ENCODE results near the gene ZXDC.

ZXDC gene

DNA sequence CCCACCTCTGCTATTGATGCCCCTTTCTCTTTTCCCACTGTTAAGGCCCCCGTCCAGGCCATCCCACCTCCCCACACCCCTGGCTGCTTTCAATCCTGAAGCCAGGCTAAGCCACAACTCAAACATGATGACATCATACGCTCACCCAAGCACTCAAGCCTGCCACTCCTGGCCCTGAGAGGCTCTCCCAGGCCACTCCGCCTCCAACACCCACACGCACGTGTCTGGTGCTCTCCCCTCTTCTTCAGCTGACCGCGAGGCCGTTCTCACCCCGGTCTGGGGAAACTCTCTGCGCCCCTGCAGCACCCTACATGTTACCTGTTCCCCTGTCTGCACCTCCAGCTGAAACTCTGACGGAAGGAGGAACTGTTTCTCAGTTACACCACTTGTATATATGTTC is 6.2 kb downstream of the ZXDC start:
- no peak for DNase-seq

DNA sequence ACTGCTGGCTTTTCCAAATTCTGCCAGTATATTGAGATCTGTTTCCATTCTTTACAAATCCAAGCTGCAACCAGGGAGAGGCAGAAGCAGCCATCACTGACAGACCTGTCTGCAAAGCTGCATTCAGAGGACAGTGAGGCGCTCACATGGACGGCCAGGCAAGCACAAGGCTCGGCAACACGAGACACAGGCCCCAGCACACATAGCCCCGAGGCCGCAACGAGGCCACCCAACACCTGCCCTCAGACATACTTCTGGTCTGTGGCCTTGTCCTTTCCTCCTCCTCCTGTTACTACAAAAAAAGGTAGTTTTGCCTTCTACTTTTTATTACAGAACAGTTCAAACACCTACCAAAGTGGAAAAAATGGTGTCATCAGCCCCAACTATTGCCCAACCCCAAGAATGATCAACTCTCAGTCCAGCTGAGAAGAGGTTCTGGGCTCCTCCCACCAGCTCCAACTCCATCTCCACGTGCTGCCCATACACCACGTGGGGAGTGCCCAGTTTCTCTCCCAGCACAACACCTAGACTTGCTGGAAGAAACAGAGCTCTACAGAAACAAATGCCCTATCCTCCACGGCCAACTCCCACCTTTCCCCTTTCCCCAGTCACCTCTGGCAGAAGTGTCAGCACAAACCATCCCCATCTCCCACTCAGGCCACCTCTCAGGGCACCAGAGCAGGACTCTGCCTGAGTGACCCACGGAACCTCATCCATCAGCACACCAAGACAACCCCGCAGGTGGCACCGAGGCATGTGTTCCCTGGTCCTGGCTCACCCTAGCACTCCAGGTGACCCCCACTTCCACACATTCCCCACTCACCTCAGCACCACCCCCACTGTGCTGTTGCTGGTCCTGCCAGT is 7.4 kb downstream of the ZXDC start:
- no peak for DNase-seq

DNA sequence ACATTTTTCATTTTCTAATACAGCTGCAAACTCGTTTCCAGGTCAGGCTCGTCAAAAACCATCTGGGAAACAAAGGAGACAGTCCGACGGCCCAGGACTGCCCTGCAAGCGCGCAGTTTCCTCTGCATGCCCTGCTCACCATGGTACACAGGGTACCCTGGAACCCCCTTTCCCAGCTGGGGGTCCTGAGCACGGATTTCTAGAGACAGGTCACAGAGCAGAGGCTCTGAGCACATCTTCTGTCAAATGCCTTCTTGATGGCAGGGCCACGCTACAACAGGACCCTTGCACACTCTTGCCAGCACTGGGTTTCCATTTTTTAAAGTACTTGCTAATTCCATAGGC is 8.1 kb downstream of the ZXDC start:
- DNase-seq: no peak

DNA sequence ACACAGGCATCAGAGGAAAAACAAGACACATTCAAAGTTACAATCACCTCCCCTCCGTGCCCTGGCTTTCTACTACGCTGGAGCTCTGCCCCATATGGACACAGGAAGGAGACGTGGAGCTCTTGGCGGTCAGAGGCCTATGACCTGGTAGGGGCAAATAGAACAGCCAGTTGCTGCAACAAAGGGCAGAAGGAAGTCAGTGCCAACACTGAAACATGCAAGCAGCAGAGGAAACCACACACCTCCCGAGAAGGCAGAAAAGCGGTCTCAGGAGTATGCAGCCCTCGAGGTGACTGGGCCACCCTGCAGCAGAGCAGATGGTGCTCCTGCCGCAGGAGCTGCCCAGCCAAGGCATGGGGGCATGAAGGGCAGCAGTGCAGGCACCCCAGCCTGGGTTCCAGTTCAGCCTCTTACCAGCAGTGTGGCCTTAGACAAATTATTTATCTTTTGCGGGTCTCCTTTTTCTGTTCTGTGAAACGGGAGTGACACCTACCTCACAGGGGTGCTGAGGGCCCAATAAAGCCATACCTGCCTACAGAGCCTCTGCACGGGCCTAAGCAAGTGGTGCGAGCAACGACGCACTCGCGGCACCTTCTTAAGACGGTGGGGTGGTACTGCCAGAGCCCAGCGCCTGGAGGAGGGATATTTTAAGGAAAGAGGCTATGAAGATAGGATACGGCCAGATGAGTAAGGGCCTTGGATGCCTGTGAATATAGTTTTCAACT is 8.6 kb downstream of the ZXDC start:
- DNase-seq: no peak

DNA sequence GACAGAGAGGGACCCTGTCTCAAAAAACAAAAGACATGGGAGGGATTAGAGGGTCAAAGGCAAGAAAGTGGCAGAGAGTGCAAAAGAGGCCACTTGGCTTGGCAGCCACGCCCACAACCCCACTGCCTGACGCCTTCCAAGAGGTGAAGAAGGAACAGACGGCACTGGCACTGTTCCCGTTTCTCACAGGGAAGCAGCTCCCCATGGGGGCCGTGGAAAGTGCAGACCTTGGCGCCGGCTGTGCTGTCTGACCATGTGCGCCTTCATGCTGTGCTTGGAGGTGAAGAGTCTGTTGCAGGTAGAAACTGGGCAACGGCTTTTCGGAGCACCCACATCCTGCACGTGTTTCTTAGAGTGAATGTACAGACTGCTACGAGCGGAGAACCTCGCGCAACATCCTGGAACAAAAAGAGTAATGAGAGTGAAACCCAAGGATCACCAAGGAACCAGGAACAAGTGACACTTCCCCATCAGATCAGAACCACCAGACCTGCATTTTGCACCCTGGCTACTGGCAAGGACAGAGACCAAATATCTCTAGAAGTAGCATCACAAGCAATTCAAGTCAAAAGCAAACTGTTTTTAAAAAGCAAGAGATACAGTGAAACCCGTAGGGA is 9.7 kb downstream of the ZXDC start:
- DNase-seq: peak in 1 of 3 experiments; percentile 9

DNA sequence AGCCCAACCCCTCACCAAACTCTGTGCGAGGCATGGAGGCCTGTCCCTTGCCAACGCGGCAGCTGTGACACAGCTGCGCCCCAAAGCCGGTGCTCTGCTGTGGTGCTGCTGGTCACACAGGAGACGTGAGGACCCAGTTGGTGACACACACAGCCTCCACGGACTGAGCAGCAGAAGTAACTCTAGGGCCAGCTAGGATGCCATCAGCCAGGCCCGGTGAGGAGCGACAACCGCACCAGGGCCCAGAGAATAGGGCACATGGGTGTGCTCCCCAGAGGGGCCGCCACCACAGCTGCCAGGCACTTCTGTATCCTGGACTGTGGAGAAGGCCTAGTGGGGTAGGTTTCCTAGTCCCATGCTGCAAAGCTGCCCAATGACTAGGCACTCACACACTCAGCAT is 10.7 kb downstream of the ZXDC start:
- no peak for DNase-seq

DNA sequence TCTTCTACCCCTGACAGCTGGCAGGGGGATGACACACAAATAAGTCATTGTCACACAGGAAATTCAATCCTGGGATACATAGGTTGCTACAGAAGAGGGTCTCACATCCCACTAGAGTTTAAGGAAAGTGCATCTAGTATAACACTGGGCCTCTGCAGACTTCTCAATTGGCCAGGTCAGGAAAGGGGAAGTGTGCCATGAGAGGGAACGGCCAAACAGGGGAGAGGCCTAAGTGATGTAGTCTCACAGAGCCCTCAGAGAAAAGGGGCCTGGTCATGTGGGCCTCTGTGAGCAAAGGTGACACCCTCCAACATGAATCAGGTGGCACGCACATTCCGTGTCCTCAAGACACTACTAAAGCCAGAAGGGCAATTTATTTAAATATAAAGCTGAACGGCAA is 11.2 kb downstream of the ZXDC start:
- no peak for DNase-seq

DNA sequence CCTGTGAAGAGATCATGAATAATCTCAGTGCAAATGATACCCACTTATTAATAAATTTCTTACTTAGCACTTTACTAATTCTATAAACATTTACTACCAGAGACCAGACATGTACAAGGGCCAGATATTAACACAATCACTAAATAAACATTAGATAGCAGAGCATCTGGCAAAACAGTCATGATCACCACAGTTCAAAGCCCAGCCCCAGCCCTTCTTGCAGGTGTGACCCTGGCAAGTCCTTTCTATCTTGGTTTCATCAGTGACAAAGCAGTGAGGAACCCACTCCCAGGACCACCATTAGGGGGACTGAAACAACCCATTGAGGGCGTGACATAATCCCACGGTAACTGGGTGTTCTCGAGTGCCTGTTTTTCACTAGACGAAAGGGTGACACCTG is 11.6 kb downstream of the ZXDC start:
- no peak for DNase-seq

DNA sequence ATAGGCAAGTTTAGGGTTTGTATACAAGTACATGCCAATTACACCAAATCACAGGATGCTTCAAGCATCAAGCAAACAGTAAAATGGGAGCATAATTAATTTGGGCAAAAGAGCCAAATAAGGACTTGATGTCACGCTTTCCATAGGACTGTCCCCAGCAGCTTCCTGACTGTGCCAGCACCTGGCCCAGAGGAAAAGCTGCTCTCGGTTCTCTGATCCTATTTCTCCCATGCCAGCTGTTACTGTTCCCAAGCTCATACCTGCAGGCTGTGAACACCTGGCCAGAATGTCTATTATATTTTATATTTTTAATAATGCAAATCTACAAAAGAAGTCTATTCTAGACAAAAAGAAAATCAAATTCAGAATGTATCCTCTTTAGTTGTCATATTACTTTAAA is 12.2 kb downstream of the ZXDC start:
- no peak for DNase-seq

DNA sequence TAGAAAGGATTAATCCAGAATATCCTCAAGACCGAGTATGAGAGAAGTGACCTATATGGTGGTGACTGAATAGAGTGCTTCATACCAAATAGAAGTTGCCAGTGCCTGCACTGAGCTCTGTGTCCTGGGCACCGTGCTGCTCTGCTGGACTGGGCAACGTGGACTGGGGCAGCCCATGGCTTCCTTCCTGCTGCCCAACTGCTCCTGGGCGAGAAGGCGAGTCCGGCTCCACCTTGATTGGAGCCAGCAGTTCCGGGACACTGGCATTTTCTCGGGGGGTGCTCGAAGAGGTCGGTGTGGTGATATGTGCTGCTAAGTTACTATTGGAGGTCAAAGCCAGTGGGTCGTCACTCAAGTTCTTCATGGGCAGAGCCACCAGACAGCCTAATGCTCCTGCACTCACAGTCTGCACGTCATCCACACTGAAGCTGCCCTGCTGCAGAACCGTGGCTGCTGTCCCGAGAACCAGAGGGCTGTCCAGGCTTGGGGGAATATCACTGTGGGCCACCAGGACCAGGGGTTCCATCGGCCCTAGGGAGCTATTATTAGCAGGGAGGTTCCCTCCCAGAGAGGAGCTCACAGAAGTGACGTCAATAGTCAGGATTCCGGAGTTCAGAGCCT is 14.1 kb downstream of the ZXDC start:
- DNase-seq: no peak

DNA sequence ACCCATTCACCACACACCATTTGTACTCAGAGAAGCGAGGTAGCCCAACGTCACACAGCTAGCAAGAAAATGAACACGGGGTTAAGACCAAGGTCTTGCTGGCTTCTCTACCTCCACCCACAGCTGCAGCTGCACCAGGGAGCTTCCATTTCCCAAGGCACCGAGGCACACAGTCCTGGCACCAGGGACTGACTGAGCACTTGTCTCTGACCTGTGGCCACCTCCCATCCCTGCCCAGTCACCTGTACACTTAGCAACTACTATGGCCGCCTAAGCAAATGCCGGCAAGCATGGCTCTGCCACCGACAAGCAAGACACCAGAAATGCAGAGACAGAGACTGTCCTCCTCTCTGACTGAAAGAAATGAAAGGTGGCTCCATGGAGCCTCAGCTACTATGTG is 15.3 kb downstream of the ZXDC start:
- no peak for DNase-seq

DNA sequence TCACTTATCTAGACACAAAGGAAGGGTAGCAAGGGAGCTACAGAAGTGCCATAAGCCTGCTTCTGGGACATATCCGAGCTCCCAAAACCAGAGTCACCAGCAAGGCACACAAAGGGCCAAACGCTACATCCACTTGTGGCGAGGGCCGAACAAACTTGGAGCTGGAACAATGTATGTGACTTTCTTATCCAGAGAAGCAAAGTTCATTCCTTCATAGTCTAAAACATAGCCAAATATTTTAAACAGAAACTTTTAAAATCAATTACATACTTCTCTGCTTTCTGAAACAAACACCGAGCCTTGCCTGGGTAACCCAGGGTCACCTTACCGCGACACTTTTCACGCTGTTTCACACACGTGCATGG is 15.9 kb downstream of the ZXDC start:
- DNase-seq: no peak

DNA sequence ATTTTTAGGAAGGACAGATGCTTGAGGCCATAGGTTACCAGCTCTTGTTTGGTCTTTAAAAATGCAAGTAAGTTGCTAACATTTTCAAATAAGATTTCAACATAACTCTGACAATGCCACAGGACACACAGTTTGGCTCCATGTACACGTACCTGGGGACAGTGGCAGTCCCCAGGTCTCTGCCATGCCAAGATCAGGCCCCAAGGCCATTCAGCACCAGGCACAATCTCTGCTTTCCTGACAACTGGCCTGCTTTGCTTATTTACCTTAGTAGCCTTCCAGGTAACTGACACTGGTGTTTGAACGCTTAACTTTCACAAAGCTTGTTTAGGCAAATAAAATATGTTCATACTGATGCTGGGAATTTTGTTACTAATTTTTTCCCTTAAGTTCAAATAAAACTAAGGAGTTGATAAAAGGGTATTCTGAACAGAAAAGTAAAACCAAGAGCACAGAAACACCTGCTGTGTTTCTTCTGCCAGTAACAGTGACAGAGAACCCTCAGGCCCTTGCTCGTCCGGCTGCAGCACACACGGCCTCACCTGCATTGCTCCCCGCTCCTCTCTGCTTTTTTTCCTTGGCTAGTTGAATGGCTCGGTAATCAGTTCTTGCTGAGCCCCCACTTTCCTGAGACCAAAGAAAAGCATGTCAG is 16.5 kb downstream of the ZXDC start:
- no peak for DNase-seq

DNA sequence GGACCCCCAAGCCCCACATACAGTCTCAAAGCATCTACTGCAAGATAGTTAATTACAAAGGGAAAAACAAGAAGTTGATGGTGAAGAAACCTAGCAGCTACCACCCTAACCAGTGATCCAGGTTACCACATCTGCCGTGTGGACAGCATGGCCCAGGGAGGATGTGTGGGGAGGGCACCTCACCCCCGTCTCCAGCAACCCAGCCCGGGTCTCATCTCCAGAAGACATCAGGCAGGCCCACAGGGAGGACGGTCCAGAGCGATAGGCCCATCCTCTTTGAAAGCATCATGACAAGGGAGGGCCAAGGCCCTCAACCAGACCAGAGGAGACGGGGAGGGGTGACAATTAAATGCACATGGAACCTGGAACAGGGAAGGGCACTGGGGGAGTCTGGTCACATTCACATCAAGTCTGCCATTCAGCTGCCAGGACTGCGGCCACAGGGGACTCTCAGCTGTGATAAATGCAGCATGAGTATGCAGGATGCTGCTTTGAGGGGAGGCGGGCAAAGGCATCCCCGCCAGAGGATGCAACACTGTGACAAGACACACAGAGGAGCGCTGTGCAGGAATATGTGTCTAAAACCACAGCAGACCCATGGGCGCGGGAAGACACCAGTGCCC is 18.8 kb downstream of the ZXDC start:
- no peak for DNase-seq

DNA sequence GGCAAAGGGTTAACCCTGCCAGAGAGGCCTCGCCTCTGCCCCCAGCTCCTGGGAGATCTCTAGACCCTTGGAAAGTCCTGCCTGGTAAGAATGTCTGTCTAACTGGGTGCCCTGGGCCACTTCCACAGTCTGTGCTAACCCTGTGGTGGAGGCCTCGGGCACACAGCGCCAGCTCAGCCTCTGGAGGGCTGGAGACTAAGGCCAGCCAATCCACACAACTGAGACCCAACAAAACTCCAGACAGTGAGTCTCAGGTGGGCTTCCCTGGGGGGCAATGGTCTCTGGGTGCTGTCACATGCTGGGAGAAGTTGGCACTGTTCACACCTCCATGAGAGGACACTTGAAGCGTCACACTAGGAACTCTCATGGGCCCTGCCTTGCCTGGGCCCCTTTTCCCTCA is 19.5 kb downstream of the ZXDC start:
- no peak for DNase-seq

DNA sequence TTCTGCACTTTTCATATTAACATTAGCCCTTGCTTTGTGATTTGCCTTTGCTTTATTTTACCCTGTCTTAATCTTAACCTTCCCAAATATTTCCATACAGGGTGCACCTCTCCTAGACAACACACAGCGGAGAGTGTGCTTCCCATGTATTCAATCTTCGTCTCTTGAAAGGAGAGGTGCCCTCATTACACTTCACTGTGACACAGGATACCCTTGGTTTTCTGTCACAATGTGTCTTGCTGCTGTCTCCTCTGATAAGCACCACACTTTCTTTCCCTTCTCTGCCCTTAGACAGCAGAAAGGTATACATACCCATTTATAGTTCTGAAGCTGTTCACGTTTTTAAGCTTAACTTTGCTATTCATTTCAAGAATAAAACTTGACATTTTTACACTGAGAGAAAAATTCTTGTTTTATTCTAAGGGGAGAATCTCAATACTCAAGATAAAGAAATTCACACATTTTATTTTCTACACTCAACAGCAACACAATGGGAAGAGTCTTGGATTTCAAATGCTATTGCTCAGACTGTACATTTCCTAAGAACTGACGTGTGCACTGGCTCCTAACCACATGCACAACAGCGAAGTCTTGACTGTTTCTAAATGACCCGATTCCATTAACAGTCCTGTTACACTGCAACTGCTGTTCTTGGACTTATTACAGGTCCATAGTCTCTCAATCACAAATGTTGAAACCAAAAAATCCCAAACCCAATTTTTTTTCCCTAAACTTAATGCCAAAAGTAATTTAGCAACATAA is 21.1 kb downstream of the ZXDC start:
- DNase-seq: no peak

DNA sequence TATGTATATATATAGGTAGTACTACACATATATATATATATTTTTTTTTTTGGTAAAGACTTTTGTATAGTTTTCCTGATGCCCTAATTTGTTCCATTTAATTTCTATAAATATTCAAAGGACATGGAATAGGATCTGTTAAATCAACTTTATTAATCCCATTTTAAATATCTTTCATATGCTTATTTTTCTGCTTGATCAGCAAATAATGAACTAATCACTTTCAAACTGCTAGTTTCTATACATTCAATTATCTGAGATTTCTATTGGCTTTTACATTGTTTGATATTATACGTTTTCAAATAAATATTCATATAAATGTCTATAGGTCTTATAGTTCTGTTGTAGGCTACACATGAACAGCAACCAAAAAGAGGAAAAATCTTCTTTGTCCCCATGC is 21.7 kb downstream of the ZXDC start:
- DNase-seq: no peak

DNA sequence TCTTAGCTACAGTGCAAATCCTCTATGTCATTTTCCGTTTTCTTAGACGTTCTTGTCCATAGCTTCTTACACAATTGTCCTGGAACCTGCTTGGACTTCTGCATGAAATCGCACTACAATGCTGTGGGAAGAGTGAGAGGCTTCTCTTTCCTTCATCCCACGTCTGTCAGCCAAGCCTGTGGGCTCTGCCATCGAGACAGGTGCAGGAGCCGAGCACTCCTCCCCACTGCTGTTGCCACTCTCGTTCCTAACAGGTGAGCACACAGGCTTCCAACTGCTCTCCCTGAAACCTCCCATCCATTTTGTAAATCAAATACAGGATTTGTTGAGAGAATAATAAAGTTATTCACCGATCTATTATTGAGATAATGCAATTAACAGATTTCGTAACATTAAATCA is 23.5 kb downstream of the ZXDC start:
- no peak for DNase-seq

DNA sequence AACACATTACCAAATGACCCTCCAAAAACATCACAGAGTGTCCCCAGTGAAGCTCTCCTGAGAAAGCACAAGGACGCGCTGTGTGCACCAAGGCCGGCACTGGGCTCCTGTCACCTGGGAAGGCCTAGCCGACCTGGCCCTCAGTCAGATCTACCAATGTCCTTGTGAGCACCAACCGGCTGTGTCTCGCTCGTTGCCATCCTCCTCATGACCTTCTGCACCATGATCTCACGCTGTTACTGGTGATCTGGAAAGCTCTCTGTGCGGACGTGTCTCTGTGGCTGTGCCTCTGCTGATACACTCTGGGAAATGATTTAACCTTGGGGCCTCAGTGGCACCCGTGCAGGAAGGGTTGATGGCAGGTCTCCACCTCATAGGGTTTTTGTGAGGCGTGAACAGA is 24.2 kb downstream of the ZXDC start:
- DNase-seq: no peak

DNA sequence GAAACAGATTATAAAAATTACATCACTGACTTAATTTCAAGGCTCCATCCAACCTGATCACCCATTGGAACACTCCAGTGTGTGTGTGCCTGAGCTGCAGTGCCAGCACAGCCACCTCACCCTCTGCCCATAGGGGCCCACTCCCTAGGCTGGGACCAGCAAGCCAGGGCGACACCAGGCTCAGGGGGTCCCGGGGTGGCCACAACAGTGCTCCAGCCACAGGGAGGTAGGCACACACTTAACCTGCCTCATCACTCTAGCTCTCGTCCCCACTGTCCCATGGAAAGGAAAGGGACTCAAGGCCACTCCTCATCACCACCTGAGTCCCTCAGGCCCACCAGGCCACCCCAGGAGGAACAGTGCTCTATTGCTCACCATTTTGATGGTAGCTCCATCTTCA is 24.9 kb downstream of the ZXDC start:
- DNase-seq: no peak

DNA sequence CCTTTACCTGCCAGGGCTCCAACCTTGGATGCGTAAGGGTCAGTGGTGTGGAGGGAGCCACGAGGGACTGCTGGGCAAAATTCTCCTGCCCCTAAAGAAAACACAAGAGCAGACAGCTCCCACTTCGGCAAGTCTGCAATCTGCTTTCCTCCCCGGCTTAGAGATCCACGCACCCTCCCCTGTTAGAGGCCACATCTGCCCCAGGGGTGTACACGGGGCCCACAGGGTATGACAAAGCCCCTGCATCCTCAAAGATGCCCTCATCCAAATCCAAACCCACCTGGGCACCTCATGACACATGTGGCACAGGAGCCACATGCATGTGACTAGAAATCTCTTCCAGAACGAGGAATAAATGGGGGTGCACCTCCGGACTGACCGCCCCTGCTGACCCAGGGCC is 25.5 kb downstream of the ZXDC start:
- no peak for DNase-seq

DNA sequence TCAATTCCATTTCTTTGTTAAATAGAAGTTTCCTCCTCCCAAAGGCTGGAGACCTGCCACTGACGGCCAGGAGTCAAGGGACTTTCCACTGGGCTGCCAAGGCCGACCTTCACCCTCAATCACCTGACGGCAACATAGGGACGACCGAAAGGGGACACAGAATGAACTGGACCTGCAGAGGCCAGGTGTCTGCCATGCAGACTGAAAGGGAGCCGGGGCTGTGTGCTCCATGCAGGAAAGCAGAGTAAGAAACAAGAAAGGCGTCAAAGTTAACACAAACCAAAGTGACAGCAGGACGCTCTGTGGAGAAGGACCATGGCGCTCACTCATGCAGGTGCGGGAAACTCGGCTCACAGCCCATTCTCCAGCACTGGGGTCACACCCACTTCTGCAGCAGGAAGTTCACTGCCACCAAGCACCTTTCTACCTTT is 26.1 kb downstream of the ZXDC start:
- DNase-seq: no peak

All from NCI-H1417 (cell line).